ENCODE measurements around the gene FZD1.

DNA sequence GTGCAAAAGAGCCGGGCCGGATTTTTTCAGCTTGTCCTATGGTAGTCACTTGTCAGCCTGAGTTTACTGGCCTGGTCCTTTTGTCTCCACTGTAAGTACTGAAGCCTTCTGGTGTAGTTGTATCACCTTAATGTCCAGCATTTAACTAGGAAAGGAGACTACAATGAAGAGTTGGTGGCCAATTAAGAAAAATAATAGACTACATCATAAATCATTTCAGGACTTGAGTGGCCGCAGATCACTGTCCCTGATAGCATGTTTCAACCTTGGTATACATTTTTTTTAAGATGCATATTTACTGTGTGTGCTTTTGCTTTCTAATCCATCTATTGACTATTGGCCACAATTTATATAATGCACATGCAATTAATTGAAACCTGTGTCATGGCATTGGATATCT, 6.1 kb downstream of the FZD1 start:
- TF ChIP-seq, protein P1, sequence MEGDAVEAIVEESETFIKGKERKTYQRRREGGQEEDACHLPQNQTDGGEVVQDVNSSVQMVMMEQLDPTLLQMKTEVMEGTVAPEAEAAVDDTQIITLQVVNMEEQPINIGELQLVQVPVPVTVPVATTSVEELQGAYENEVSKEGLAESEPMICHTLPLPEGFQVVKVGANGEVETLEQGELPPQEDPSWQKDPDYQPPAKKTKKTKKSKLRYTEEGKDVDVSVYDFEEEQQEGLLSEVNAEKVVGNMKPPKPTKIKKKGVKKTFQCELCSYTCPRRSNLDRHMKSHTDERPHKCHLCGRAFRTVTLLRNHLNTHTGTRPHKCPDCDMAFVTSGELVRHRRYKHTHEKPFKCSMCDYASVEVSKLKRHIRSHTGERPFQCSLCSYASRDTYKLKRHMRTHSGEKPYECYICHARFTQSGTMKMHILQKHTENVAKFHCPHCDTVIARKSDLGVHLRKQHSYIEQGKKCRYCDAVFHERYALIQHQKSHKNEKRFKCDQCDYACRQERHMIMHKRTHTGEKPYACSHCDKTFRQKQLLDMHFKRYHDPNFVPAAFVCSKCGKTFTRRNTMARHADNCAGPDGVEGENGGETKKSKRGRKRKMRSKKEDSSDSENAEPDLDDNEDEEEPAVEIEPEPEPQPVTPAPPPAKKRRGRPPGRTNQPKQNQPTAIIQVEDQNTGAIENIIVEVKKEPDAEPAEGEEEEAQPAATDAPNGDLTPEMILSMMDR (IDR thresholded peaks at IDR 0.05): no peak
- no peak for TF ChIP-seq POLR2A (IDR thresholded peaks at IDR 0.05)
